ENCODE data around the gene CTSW.

The CTSW gene

GRCh38 chr11:65886826-65887722 lies 7.4 kb downstream of the CTSW start:
- DNase-seq, result no peak

GRCh38 chr11:65887723-65888162 lies 8.1 kb downstream of the CTSW start:
- no peak for DNase-seq

- DNase-seq, result peak; percentile 98
Measured at GRCh38 chr11:65888163-65888814, 8.7 kb downstream of the CTSW start, which contains the start of gene FIBP. Gene FIBP (minus strand): TSS chr11:65888471. CDS start chr11:65888418, 53 bp downstream.

- DNase-seq, result peak; percentile 99
Measured at GRCh38 chr11:65890324-65891218, 10.9 kb downstream of the CTSW start, which contains the start of gene CCDC85B. Gene CCDC85B (plus strand): TSS chr11:65890673. CDS start chr11:65890784, 111 bp downstream.

GRCh38 chr11:65891219-65892136 lies 11.8 kb downstream of the CTSW start:
- DNase-seq, result peak; percentile 50

GRCh38 chr11:65892137-65892540 lies 12.5 kb downstream of the CTSW start:
- peak; percentile 42 for DNase-seq

- DNase-seq, result no peak
Measured at GRCh38 chr11:65892661-65893317, 13.2 kb downstream of the CTSW start.

- peak; percentile 66 for DNase-seq
Measured at GRCh38 chr11:65894034-65894591, 14.5 kb downstream of the CTSW start.

- DNase-seq, result no peak
Measured at GRCh38 chr11:65895482-65895981, 15.9 kb downstream of the CTSW start.

GRCh38 chr11:65896034-65896999 lies 16.7 kb downstream of the CTSW start:
- no peak for DNase-seq

GRCh38 chr11:65897020-65897471 lies 17.4 kb downstream of the CTSW start:
- peak; percentile 41 for DNase-seq

GRCh38 chr11:65898656-65899355 lies 19.2 kb downstream of the CTSW start:
- no peak for DNase-seq

GRCh38 chr11:65899356-65900124 lies 19.9 kb downstream of the CTSW start:
- DNase-seq, result peak; percentile 78

GRCh38 chr11:65900125-65900898 lies 20.7 kb downstream of the CTSW start, which contains the start of gene FOSL1:
Gene FOSL1 (minus strand): TSS chr11:65900388. CDS start chr11:65900339, 49 bp downstream.
- peak; percentile 95 for DNase-seq

- DNase-seq, result no peak
Measured at GRCh38 chr11:65900899-65901180, 21.2 kb downstream of the CTSW start.

GRCh38 chr11:65903068-65903481 lies 23.4 kb downstream of the CTSW start:
- DNase-seq, result no peak

GRCh38 chr11:65903715-65904114 lies 24.1 kb downstream of the CTSW start:
- no peak for DNase-seq
